Measurements from ENCODE around the gene ZP3.
"Not testable (repeated sequence)": the region's sequence is repeated elsewhere in the genome, so short reads cannot be mapped to it uniquely, and the experiment has no call there.

ZP3 gene

DNA sequence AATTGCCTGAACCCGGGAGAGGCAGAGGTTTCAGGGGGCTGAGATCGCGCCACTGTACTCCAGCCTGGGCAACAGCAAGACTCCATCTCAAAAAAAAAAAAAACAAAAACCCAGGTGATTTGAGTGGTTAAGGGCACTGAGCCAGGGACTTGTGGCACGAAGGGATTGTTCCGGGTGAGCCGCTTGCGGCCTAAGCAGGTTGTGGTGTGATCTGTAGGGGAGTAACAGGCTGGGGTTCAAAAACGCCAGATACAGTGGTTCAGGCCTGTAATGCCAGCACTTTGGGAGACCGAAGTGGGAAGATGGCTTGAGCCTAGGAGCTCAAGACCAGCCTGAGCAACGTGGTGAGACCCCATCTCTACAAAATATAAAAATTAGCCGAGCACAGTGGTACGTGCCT lies 19.1 kb downstream of the ZP3 start:
- peak; percentile 6 for DNase-seq

DNA sequence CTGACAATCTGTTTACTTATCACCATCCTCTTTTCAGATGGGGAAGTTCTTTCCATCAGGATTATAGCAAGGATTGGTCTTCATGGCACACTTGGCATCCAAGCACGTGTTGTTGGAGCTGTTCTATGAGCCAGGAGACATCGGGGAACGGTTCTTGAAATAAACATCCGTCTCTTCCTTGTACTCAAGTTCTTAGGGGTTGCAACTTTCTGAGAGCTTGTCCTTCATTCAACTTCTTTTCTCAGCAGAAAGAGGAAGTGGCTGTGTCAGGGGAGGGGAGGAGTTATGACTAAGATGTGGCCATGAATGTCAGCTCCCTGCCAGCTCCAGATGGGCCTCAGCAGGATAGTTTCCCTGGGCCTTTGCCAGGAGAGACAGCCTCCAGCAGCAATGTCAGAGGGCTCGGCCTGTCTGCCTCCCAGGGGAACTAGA lies 20.8 kb downstream of the ZP3 start:
- DNase-seq = not testable (repeated sequence)

DNA sequence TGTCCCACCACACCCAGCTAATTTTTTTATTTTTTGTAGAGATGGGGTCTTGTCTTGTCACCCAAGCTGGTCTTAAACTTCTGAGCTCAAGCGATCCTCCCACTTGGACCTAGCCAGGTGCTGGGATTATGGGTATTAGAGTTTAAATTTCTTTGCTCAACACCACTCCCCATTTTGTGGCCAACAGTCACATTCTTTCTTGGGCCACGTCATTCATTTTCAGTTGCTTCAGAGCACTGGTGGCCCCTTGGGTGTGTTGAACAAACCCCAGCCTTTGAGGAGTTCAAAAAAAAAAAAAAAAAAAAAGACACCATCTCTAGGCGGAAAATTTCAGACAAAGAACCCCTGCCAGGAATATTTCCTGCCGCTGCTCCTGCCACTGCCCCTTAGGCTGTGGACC lies 32.3 kb downstream of the ZP3 start:
- not testable (repeated sequence) for DNase-seq

DNA sequence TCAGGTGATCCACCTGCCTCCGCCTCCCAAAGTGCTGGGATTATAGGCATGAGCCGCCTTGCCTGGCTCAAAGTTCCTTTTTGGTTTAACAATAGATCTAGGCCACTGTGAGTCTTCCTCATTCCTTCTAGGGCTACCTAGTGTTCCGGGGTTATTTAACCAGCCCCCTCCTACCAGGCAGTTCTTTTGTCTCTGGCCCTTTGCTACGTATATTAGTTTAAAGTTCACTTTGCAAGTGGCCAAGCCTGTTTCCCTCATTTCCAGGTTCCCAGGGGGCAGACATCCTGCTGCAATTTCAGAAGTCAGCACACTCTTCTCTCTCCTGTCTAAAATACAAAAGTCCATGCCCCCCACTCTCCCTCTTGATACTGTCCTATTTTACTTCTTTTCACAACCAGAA lies 33.8 kb downstream of the ZP3 start:
- not testable (repeated sequence) for DNase-seq

DNA sequence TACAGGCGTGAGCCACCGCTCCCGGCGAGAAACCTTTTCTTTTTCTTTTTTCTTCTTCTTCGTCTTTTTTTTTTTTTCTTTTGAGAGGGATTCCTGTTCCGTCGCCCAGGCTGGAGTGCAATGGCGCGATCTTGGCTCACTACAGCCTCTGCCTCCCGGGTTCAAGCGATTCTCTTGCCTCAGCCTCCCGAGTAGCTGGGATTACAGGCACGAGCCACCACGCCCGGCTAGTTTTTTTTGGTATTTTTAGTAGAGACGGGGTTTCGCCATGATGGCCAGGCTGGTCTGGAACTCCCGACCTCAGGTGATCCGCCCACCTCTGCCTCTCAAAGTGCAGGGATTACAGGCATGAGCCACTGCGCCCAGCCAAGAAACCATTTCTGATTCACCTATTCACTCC lies 36.0 kb downstream of the ZP3 start:
- DNase-seq = not testable (repeated sequence)

DNA sequence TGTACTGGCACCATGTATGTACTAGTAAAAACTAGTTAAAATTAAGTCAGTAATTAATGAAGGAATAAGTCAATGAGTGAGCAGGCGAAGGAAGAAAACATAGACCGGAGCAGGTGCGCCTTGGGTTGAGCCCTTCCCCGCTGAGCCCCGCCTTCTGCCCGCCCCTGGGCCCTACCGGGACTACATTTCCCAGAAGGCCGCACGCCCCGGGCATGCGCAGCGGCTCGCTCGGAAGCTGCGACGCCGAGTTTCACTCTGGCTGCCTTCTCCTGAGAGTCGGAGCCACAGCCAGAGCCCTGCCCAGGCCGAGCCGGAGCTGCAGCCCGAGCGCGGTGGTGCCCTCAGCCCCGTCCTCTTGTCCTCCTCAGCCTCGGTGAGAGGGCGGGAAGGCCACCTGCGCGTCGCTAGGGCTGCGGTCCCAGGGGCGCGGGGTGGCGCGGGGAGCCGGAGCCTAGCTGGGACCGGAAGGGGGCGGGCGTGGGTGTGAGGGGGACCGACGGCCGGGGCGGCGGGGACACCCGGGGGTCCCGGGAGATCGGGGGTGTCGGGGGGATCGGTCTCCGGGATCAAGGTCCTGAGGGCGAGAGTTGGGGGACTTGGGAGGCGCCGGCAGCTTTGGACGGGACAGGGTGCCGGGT lies 36.8 kb downstream of the ZP3 start, which contains the start of gene DTX2:
DTX2 (plus strand) TSS at position 246 of the 638 bp plus-strand sequence. CDS start 18,801 bp downstream, outside the sequence.
- DNase-seq = not testable (repeated sequence)

DNA sequence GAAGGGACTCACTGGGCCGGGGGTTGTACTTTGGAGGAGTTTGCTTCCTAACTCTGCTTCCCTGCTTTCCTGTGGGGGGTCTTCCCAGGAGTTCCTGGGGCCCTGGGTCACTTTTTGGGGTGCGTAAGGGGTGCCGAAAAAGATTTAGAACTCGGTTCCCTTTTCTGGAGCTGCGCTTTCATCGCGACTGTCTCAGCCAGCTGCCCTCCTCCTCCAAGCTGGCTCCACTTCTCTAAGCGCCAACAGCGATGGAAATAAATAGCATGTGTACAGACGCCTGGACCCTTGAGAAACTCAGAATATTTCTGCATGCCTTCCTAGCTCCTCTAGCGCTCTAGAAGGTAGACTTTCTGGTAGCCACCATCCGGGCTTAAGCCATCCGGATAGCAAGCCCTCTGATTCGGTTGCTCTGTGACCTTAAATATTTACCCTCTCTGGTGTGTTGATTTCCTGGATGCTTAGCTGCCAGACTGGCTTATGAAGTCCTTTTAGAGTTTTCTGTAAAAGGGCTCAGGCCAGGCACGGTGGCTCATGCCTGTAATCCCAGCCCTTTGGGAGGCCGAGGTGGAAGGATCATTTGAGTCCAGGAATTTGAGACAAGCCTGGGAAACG lies 37.6 kb downstream of the ZP3 start:
- DNase-seq = not testable (repeated sequence)

DNA sequence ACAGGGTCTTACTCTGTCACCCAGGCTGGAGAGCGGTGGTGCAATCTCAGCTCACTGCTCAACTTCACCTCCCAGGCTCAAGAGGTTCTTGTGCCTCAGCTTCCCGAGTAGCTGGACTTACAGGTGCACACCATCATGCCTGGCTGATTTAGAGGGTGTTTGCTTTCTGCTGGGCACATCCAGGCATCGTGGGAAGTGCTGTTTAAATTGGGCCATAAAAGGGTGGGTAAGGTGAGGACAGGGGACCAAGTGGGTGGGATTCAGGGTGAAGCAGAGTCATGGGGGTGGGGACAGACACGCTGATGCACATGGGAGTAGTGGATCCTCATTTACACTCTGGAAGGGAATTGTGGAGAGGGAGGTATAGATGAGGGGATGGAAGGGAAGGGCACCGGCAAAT lies 40.2 kb downstream of the ZP3 start:
- DNase-seq = not testable (repeated sequence)

DNA sequence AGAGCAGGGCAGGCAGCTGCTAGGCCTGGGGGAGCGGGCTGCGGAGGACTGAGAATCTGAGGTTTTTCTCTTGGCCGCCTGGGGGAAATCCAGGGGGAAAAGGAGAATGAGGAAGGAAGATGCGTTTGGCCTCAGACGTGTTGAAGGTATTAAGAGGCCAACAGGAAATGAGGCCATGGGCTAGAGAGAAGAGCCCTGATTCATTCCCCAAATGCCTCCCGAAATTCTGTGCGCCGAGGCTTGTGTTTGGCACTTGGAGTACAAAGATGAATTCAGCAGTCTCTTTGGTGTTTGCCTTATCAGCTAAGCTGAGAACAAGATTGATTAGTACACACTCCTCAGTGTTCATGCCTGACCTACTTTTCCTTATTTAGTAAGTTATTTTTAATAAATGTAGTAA lies 41.2 kb downstream of the ZP3 start:
- DNase-seq = not testable (repeated sequence)

DNA sequence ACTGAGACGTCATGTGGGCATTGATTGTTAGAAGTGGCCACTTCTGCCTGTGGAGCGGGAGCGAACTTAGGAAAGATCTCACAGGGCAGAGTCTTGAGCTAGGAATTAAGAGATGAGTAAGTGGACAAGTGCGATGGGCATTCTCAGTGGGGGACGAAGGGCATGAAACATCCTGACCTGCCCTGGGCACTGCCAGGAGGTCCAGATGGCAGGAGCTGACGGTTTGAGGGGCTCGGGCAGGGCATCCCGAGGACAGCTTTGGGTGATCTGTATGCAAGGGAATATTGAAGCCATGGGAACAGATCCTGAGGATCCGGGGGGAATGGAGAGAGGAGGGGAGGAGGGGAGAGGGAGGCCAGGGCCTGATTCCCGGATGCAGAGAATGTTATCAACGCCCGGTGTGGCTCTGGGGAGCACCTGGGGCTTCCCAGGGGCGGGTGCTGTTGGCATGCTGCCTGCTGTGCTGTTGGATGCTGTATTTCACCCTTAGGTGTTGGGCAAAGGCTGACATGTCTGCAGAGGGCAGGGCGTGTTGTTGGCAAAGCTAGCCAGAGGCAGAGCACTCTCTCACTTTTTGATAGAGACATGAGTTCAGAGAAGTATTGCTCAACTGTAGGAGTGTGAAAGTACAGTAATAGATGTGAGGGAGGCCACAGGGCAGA lies 43.1 kb downstream of the ZP3 start:
- not testable (repeated sequence) for DNase-seq

DNA sequence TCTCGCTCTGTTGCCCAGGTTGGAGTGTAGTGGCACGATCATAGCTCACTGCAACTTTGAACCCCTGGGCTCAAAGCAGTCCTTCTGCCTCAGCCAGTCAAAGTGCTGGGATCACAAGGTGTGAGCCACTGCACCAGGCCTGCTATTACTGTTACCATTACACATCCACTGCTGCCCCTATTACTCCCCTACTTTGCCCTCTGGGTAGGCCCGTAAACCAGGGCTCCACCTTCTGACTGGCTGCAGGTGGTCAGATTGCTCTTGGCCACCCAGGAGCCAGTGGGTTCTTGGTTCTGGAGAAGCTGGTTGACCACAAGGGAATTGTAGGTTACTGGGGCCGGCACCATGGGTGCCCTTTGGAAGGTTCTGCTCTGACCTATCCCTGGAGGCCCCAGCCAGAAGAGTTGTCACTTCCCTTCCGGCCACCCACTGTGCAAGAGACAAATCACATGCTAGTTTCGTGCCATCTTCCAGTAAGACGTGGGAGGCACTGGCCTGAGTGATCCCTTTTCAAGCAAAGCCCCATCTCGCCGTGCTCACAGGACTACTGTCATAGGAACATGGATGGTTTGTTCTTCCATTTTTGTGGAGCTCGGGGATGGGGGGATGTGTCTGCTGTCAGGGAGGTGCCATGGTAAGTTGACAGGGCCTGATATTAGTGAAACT lies 46.9 kb downstream of the ZP3 start:
- not testable (repeated sequence) for DNase-seq

DNA sequence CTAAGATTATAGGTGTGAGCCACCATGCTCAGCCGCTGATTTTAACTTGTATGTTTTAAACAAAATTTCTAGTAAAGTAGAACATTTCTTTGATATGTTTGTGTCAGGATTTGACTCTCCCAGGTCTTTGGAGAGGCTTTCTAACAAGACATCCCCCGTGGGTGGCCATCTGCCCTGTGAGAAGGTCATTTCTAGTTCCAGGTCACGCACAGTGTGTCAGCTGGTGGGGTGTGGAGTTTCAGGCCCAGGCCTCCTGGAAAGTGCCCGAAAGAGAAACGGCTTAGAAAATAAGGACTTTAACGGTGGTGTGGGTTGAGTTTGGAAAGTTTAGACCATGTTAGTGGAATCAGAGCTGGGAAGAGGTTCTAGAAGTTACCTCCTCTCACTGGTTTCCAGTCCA lies 48.3 kb downstream of the ZP3 start:
- DNase-seq = not testable (repeated sequence)

DNA sequence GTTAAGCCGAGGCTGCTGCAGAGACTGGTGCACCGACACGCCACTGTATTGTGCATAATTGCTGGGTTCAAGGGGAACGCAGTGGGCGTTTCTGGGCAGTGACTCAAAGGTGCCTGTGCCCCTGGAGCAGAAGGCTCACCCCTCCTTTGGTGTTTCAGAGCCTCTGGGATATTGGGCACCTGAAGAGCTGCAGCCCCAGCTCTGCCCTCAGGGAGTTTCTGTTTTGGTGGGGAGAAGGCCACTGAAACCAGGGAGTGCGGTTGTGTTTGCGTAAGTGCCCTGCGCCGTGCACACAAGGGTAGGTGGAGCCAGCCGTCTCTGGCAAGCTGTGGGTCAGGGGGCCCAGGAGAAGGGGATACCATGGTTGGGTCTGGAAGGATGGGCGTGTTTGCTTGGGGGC lies 51.5 kb downstream of the ZP3 start:
- not testable (repeated sequence) for DNase-seq

DNA sequence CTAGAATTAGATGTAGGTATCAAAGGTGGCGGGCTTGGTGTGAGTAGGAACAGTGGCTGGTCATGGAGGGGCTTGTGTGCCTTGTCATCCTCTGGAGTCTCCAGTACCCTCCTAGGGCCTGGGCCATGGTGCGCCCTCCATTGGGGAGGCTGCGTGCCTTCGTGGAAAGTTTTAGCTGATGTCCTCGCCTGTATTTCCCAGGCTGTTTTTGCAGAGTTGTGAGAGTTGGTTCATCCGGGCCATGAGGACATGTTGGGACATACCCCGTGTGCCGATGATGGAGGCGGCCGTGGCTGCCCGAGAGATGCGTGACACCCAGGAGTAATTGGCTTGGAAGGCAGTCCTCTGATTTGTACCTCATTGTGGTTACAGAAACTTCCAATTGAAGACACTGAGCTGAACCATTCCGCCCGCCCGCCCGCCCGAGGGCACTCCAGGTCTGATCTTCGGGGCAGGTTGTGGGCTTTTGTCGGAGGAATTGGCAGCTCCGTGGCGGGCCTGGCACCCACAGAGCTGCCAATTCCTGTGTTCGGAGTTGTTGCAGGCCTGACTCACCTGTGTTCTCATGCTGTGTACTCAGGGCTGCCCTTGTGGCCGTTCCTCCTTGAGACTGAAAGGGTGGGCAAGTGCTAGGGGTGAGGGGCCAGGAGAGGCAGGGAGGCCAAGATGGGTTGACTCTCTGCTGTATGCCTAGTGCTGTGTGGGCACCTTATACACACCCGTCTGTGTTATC lies 52.2 kb downstream of the ZP3 start:
- not testable (repeated sequence) for DNase-seq

DNA sequence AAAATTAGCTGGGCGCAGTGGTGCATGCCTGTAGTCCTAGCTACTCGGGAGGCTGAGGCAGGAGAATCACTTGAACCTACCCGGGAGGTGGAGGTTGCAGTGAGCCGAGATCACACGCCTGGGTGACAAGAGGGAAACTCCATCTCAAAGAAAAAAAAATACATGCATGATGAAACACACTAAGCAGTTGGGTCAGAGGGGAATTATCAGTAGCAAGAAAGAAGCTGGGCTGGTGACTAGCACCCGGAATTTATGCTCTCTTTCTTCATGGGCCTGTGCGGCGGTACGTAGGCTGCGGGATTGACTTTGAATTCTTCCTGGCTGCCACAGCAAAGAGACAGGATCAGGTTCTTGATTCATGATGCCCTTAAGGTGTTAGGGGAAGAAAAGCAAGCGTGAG lies 54.9 kb downstream of the ZP3 start:
- DNase-seq = not testable (repeated sequence)

DNA sequence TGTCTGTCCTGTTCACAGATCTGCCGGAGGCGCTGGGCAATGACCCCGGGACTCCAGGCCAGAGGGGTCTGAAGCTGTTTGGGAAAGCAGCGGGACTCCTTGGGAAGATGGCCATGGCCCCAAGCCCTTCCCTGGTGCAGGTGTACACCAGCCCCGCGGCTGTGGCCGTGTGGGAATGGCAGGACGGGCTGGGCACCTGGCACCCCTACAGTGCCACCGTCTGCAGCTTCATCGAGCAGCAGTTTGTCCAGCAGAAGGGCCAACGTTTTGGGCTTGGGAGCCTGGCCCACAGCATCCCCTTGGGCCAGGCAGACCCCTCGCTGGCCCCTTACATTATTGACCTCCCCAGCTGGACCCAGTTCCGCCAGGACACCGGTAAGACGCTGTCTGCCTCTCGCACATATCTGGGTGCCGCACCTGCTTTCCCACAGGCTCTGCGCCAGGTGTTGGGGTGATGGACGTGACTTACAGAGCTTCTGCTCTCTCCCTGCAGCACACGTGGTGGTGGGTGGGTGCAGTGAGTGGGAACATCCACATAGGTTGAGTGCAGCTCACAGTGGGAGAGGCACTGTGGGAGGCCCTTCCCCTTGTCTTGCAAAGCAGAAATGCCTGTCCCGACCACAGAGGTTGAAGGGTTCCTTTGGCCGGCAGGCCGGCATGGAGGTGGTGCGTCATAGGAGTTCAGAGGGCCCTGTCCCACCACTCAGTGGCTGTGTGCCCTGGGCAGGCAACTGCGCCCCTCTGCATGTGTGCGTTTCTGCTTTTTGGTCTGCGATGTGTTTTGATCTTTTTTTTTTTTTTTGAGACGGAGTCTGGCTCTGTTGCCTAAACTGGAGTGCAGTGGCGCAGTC lies 55.9 kb downstream of the ZP3 start:
- not testable (repeated sequence) for DNase-seq

DNA sequence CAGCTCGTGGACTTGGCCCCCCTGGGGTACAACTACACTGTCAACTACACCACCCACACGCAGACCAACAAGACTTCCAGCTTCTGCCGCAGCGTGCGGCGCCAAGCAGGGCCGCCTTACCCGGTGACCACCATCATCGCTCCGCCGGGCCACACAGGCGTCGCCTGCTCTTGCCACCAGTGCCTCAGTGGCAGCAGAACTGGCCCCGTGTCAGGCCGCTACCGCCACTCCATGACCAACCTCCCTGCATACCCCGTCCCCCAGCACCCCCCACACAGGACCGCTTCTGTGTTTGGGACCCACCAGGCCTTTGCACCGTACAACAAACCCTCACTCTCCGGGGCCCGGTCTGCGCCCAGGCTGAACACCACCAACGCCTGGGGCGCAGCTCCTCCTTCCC lies 57.9 kb downstream of the ZP3 start:
- DNase-seq = not testable (repeated sequence)

DNA sequence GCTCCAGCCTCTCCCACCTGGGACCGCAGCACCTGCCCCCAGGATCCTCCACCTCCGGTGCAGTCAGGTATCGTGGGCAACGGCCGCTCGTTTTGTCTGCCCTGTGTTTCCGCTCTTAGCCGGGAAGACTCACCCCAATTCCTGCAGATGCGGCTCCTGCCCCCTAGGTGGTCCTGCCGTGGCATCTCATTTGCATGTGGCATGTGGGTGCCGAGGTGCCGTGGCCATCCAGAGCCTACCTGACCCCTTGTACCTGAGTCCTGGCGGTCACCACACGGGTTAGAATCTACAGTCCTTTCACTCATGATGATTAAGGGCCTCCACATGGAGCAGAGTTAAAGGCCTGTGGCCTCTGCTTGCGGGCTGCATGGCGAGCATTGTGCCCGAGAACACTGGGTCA lies 58.3 kb downstream of the ZP3 start:
- DNase-seq = not testable (repeated sequence)

DNA sequence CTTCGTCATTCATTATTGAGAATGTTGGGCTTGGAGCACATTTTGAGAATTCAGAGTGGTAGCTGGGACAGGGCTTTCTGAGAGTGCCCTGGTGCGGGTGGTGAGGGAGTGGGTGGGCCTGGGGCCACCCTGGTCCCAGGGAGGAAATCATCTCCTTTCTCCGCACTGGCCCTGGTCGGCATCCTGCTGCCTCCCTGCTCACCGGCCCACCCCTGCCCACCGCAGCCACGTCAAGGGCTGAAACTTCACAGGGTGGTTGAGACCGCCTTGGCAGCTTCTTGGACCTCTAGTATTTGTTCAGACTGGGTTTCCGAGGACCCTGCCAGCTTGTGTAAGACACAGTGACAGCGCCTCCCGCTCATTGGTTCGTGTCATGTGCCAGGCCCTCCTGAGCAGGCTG lies 59.7 kb downstream of the ZP3 start:
- not testable (repeated sequence) for DNase-seq

DNA sequence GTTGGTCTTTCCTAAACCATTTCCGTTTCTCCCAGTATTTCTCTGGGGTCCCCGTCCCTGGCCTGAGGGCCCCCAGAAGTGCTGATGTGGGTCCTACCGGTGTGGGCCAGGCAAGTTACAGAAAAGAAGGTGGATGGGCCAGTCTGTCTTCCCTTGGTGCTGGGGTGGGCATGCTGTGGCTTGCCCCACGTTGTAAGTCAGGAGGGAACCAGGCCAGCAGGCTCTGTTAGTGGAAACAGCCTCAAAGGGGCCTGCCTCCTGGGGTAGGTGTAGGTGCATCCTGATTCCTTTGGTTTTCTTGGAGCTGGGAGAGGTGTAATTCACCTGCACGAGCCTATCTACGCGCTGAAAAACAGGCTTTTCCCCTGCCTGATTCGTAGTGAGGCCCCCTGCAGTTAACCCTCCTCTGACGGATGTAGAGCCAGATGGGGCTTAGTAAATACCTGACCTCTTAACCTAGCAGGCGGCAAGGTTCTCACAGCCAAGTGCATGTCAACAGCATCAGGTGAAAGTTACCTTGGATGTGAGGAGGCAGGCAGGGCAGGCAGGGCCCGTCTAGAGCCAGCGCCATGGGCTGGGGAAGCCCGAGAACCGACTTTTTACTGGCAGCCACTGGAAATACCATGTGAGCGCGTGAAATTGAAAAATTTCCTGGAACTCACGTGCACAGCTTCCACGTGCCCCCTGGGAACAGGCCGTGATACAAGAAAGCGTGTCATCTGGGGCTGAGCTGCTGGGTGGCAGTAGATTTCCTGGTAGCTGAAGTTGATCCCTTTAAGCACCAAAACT lies 61.3 kb downstream of the ZP3 start:
- not testable (repeated sequence) for DNase-seq

DNA sequence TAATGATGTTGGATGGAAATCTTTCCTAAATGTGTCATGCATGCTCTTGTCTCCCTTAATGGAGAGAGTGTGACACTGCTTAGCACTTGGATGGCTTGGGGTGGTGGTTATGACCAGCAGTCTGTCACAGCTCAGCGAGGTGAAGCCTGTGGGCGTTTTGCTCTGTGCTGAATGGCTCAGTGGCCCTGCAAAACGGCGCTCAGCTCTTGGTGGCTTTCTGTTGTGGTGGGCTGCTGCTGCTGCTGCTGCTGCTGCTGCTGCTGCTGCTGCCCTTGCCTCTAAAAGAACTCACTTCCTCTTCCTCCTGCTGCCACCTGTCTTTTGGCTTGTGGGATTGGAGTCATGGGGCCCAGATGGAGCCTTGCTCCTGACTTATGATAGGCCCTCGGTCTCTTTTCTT lies 61.9 kb downstream of the ZP3 start:
- not testable (repeated sequence) for DNase-seq

All from NCI-H774 (cell line).